ENCODE results near the gene PIEZO2.

DNA sequence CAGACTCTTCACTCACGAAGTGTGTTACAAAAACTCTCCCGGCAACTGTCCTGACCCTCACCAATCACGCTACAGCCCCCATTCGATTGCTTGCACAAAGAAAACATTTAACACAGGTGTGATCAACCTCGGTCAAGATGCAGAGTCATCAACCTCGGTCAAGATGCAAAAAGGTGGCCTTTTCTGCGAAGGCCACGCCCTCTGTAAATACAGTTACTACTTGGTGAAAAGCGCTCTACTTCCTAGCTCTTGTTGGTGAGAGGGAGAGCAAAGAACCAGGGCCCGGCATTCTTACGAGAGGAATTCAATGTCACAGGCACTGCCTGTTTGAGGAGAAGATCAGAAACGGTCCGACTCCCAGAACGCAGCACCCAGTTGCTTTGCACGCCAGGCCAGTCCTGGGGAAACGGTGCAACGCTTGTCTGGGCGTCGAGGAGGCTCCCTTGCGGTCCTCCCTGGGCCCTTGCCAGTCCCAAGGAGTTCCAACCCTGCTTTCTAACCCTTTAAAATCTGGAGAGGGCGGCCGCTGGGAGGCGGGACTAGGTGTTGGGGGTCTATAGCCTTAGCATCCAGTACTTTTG is 1.9 kb downstream of the PIEZO2 start:
- TF ChIP-seq, protein P1, sequence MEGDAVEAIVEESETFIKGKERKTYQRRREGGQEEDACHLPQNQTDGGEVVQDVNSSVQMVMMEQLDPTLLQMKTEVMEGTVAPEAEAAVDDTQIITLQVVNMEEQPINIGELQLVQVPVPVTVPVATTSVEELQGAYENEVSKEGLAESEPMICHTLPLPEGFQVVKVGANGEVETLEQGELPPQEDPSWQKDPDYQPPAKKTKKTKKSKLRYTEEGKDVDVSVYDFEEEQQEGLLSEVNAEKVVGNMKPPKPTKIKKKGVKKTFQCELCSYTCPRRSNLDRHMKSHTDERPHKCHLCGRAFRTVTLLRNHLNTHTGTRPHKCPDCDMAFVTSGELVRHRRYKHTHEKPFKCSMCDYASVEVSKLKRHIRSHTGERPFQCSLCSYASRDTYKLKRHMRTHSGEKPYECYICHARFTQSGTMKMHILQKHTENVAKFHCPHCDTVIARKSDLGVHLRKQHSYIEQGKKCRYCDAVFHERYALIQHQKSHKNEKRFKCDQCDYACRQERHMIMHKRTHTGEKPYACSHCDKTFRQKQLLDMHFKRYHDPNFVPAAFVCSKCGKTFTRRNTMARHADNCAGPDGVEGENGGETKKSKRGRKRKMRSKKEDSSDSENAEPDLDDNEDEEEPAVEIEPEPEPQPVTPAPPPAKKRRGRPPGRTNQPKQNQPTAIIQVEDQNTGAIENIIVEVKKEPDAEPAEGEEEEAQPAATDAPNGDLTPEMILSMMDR (IDR thresholded peaks at IDR 0.05; ENCODE audit: low read length), result no peak
- TF ChIP-seq EZH2 (IDR thresholded peaks at IDR 0.05; ENCODE audit: borderline replicate concordance, low read length), result no peak

All from OCI-LY1 (cell line).